ENCODE measurements around the gene CTSW.

CTSW gene

DNA sequence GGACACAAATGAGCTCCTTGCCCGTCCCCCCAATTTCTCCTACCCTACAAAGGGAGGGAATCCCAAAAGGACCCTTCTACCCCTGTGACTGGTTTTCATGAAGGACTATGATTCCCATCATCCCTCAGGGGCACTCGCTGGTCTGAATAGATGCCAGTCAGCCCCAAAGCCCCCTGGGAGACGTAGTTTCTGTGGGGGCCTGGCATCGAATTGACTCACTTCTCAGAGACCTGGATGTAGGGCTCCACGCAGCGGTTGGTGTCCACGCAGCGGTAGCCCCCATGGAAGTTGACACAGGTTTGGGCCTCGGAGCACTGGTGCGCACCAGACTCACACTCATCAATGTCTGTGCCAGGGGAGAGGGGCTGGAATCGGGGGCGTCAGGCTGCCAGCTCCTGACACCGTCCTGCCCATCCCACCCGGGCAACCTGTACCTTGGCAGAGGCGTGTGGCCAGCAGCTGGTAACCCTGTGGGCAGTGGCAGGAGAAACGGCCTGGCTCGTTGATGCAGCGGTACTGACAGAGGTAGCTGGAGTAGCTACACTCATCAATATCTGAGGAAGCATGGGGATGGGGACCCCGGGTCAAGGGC, 11.5 kb upstream of the CTSW start:
- DNase-seq (ENCODE audit: low spot score): peak; percentile 59

GRCh38 chr11:65868907-65869306, 10.7 kb upstream of the CTSW start:
- no peak for DNase-seq (ENCODE audit: low spot score)

- no peak for DNase-seq (ENCODE audit: low spot score)
Observed at GRCh38 chr11:65869643-65870306, 9.9 kb upstream of the CTSW start.

DNA sequence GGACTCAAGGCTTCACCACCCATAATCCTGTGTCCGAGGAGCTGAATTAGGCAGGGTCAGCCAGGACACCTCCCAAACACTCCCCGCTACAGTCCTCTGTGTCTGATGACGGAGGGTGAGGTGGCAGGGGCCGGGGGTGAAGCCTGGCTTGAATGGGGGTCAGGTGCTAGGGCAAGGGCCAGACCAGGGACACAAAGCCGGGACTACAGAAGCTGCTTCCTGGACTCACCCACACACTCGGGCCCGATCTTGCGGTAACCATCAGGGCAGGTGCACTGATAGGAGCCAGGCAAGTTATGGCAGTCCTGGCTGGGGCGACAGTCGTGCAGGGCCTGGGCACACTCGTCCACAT, 9.4 kb upstream of the CTSW start:
- DNase-seq (ENCODE audit: low spot score): no peak

DNA sequence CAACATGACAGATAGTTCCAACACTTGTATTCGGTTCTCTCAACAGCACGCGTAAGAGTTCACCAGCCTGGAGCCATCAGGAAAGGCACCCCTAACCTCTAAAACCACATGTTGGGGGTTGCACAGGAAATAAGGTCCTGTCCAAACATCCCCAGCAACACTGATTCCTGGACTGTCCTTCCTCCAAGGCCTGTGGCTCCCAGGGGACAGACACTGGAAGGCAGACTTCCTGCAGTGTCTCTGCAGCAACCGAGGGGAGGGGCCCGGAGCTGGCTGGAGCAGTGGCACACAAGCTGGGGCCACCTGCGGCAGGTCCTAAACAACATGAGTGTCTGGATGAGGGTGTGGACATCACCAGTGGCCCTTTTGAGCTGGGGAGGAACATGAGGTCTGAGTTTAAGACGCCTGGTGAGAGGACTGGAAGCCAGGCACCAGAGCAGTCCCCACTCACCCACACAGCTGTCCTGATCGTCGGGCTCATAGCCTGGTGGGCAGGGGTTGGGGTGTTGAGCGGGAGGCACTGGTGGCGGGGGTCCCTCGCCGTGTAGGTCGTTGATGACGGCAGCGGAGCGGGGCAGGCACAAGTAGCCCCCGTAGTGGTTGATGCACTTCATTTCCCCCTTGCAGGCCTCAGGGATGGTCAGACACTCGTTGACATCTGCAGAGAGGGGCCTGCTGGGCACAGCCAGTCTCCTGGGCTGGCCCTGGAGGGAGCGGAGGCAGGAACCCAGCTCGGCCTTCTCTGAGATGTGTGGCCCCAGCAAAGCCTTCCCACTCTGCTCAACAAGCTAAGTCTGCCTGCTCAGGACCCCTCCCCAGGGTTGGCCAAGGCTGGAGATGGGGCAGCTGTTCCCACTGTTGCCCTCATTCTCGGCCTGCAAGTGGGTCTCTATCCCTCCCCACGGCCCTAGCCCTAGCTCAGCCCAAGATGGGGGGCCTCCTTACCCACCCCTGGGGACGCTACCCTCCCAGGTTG, 8.6 kb upstream of the CTSW start:
- DNase-seq (ENCODE audit: low spot score): no peak

DNA sequence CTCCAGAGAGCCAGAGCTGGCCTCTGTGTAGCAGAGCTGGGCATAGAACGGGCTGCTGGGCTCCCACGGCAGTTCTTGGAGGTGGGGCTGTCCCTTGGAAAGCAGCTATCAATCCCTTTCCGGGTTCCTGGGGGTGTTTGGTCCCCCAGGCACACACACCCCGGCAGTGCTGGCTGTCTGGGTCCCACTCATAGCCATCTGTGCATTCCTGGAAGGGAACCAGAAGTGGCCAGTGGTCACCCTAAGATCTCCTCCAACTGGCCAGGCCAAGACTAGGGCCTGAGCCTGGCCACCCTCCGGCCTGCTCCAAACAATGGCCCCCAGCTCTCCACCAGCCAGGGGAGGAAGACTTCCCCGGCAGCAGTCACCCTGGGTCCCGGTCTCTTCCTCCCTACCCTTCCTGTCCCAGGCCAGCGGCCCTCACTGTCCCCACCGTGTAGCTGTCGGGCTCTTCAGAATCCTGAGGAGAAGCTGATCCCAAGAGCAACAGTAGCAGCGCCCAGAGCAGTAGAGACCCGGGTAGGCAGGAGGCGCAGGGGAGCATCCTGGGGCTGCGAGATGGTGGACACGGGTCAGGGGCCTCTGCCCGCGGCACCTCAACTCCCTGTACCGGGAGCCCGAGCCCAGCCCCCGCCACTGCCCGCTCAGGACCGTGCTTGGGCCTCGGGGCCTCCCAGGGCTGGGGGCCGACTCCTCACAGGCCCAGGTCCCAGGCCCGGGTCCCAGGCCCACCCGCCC, 7.7 kb upstream of the CTSW start:
- DNase-seq (ENCODE audit: low spot score): no peak

- no peak for DNase-seq (ENCODE audit: low spot score)
Observed at GRCh38 chr11:65872586-65873317, 6.9 kb upstream of the CTSW start, which contains the start of gene EFEMP2. EFEMP2 (minus strand) TSS chr11:65872800; CDS start chr11:65872354, 446 bp downstream.

- peak; percentile 98 for DNase-seq (ENCODE audit: low spot score)
Observed at GRCh38 chr11:65873318-65874156, 6.1 kb upstream of the CTSW start.

DNA sequence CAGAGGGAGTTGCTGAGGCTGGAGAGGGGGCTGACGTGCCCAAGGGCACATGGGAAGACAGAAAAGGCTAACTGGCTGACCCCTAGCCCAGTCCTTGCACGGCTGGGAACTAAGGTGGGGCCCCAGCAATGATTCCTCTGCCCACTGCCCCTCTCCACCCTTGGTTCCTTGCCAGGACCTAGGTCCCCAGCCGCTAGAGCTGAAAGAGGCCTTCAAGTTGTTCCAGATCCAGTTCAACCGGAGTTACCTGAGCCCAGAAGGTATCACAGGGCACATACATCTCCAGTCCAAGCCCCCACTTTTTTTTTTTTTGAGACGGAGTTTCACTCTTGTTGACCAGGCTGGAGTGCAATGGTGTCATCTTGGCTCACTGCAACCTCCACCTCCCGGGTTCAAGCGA, 390 bp downstream of the CTSW start:
- DNase-seq (ENCODE audit: low spot score): no peak

- DNase-seq (ENCODE audit: low spot score): no peak
Observed at GRCh38 chr11:65880844-65881421, 1.3 kb downstream of the CTSW start.

GRCh38 chr11:65882120-65883057, 2.8 kb downstream of the CTSW start:
- no peak for DNase-seq (ENCODE audit: low spot score)

DNA sequence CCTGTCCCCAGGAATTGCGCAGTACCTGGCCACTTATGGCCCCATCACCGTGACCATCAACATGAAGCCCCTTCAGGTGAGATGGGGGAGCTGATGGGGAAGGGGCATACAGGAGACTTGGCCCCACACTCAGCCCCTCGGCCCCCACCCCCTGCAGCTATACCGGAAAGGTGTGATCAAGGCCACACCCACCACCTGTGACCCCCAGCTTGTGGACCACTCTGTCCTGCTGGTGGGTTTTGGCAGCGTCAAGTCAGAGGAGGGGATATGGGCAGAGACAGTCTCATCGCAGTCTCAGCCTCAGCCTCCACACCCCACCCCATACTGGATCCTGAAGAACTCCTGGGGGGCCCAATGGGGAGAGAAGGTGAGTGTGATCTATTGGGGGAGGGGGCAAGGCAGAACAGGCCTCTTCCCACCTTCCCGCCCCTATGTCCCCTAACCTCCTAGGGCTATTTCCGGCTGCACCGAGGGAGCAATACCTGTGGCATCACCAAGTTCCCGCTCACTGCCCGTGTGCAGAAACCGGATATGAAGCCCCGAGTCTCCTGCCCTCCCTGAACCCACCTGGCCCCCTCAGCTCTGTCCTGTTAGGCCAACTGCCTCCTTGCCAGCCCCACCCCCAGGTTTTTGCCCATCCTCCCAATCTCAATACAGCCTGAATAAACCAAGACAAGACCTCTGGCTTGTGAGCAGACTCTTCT, 3.6 kb downstream of the CTSW start:
- no peak for DNase-seq (ENCODE audit: low spot score)

DNA sequence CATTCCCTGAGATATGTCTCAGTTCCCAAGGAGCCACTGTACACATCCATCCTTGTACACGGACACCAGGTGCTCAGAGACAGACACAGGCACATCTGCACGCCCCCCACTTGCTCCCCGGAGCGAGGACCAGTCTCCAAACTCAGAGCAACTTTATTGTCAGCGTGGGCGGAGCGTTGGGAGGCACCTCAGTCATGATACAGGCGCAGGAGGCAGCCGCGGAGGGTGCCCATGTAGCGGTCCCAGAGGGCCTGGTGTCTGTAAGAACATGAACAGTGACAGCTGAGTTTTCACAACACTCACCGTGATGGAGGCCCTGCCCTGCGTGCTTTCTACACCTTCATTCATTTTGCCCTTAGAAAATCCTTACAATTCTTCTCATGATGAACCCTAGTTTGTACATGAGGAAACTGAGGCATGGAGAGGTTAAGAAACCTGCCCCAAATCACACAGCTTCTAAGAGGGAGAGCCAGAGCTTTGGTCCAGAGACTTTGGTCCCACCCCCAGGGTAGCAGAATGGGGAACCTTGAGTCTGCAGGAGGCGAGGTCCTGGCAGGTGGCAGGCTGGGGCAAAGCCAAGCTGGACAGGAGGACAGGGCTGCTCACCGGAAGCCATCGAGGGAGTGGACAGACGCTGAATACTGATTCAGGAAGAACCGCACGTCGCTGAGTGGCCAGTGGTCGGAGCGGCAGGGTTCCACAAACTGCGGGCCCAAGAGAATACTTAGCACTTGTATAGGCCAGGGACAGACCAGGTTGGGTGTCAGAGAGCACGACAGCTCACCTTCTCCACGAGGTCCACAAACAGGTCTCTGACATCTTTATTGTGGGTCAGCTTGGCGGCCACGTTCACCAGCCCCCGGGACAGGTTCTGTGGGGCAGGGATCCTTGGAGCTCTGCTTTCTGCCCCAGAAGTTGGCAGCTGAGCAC, 4.4 kb downstream of the CTSW start:
- no peak for DNase-seq (ENCODE audit: low spot score)

DNA sequence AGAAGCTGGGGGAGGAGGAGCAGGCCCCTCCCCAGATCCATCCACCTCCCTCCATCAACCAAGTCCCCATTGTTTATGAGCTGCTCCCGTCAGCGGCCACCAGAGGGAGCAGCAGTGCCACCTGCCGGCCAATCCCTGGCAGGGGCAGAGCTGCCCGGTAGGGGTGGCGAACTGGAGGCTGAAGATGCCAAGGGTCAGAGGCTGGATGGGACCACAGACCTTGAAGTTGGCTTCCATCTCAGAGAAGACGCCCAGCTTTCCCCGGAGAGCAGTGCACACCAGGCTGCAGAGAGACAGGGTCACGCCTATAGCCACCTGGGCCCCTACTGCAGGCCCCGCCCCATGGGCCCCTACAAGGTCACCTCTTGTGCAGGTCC, 5.1 kb downstream of the CTSW start:
- DNase-seq (ENCODE audit: low spot score): peak; percentile 86

DNA sequence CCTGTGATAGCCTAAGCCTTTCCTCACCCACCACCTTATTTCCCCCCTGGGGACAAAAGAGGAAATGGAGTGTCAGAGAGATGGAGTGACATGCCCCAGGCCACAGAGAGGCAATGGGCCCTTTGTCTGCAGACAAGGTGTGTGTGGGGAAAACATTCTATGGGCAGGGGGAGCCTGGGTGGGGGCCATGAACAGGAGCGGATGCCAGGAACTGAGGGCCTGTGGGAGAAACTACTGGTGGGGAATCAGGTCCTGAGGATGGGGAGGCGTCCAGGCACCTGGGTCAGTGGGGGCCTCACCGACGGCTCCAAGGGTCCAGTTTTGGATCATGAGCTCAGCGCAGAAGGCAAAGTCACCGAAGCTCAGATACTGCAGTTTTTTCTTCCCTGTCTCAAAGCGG, 5.6 kb downstream of the CTSW start:
- DNase-seq (ENCODE audit: low spot score): no peak

DNA sequence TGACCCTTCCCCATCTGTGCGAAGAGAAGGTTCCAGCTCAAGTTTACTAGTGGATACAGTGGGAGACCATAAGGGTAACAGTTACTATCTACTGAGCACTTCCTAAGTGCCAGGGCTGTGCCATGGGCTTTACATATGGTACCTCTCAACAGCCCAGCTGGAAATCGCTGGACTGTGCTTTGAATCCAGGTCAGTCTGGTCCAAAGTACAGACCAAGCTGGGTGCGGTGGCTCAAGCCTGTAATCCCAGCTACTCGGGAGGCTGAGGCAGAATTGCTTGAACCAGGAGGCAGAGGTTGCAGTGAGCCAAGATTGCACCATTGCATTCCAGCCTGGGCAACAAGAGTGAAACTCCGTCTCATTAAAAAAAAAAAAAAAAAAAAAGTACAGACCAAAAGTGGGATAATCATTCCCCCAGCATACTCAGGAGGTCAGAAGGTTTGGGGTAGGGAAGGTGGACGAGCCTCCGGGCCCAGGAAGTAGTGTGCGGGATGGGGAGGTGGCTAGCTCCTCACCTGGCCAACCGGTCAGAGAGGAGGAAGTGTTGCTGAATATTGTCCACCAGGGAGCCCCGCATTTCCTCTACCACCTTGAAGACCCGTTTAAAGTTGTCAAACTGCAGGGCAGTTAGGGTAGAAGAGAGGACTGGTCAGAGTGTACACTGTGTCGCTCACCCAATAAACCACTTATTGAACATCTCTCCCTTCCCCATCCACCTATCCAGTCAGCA, 6.3 kb downstream of the CTSW start:
- no peak for DNase-seq (ENCODE audit: low spot score)
